Hindlimb muscle (tissue), 1 donor: ENCODE data around the gene PRMT7. TPM values are rescaled to one million over a fixed set of nuclear protein-coding genes. Genes with fewer than 3 reads are reported as not detected.

Experiments
- DNase-seq: peaks from one replicate; pipeline ENCODE4 v3.0.0-alpha.2; 2013
- polyA plus RNA-seq: library from polyadenylated mRNA; unstranded; fragments of 120-200 nt; gene quantifications from one replicate; pipeline ENCODE4 v1.2.1, GENCODE V29; 2013; ENCODE audit not compliant: insufficient read length

The PRMT7 gene
- 51.8 TPM for polyA plus RNA-seq

- DNase-seq = peak; percentile 93
Measured at GRCh38 chr16:68310774-68311511, at the start of gene PRMT7, which contains the start of gene SLC7A6OS. TSS of gene PRMT7 (plus strand) at chr16:68311019. CDS start at chr16:68315980, 4,961 bp downstream. TSS of gene SLC7A6OS (minus strand) at chr16:68310946. CDS start at chr16:68310926, 20 bp downstream.

- DNase-seq = no peak
Measured at GRCh38 chr16:68263559-68264127, 47.2 kb upstream of the PRMT7 start.

- DNase-seq = peak; percentile 68
Measured at GRCh38 chr16:68264128-68265077, 46.4 kb upstream of the PRMT7 start, which contains the start of gene SLC7A6. TSS of gene SLC7A6 (plus strand) at chr16:68264526. CDS start at chr16:68274727, 10,201 bp downstream.

GRCh38 chr16:68265078-68265920 lies 45.5 kb upstream of the PRMT7 start:
- peak; percentile 52 for DNase-seq

GRCh38 chr16:68267612-68268405 lies 43.0 kb upstream of the PRMT7 start:
- DNase-seq = no peak

- no peak for DNase-seq
Measured at GRCh38 chr16:68269793-68270192, 41.0 kb upstream of the PRMT7 start.

- no peak for DNase-seq
Measured at GRCh38 chr16:68270353-68270752, 40.5 kb upstream of the PRMT7 start.

GRCh38 chr16:68272507-68273209 lies 38.2 kb upstream of the PRMT7 start:
- no peak for DNase-seq

- DNase-seq = no peak
Measured at GRCh38 chr16:68273459-68273858, 37.4 kb upstream of the PRMT7 start.

GRCh38 chr16:68273896-68274295 lies 36.9 kb upstream of the PRMT7 start:
- DNase-seq = no peak

- DNase-seq = no peak
Measured at GRCh38 chr16:68274441-68274840, 36.4 kb upstream of the PRMT7 start.

GRCh38 chr16:68275611-68276191 lies 35.1 kb upstream of the PRMT7 start:
- DNase-seq = no peak

GRCh38 chr16:68276223-68276622 lies 34.6 kb upstream of the PRMT7 start:
- no peak for DNase-seq

GRCh38 chr16:68279726-68280558 lies 30.9 kb upstream of the PRMT7 start:
- DNase-seq = no peak

- no peak for DNase-seq
Measured at GRCh38 chr16:68281368-68282063, 29.3 kb upstream of the PRMT7 start.

GRCh38 chr16:68282064-68282452 lies 28.8 kb upstream of the PRMT7 start:
- no peak for DNase-seq

GRCh38 chr16:68283346-68283745 lies 27.5 kb upstream of the PRMT7 start:
- no peak for DNase-seq
